Esophagus muscularis mucosa (tissue), 4 donors: ENCODE data around the gene BLOC1S4. TPM values are rescaled to one million over a fixed set of nuclear protein-coding genes. Genes with fewer than 3 reads are reported as not detected.
"Not testable (repeated sequence)": the region's sequence is repeated elsewhere in the genome, so short reads cannot be mapped to it uniquely, and the experiment has no call there.

Experiments
- DNase-seq: peaks from one replicate; pipeline ENCODE4 v3.0.0-alpha.2; 2017; ENCODE audit errors: extremely low spot score
- H3K27ac ChIP-seq, 4 donors: fragments of 200-600 bp; sonication (generic); replicated peaks in 1 of 4; 1 replicate in 3 of 4; 2 replicates in 1 of 4; pipeline ENCODE4 v1.5.1; 2016 to 2019; ENCODE audit warnings: mild to moderate bottlenecking in 1 of 4
- H3K27me3 ChIP-seq, 4 donors: fragments of 200-600 bp; sonication (generic); one replicate each; pipeline versions ENCODE4 v1.5.1 to v1.6.0; 2016 to 2019
- H3K36me3 ChIP-seq, 4 donors: fragments of 200-600 bp; sonication (generic); one replicate each; pipeline ENCODE4 v1.5.1; 2016 to 2019
- H3K4me1 ChIP-seq, 4 donors: fragments of 200-600 bp; sonication (generic); one replicate each; pipeline ENCODE4 v1.5.1; 2016 to 2019
- H3K4me3 ChIP-seq, 4 donors: fragments of 200-600 bp; sonication (generic); 1 replicate in 2 of 4; 2 replicates in 2 of 4; pipeline ENCODE4 v1.5.1; 2016 to 2019; ENCODE audit warnings: mild to moderate bottlenecking in 4 of 4, moderate library complexity in 1 of 4
- H3K9me3 ChIP-seq, 4 donors: fragments of 200-600 bp; sonication (generic); 1 replicate in 3 of 4; 2 replicates in 1 of 4; pipeline ENCODE4 v1.5.1; 2016 to 2019
- EP300 ChIP-seq: sonication (generic); formaldehyde crosslinking; IDR thresholded peaks from one replicate; pipeline ENCODE4 v1.6.1; 2017; ENCODE audit warnings: antibody characterized with exemption
- POLR2A ChIP-seq: fragments of 450-650 bp; IDR thresholded peaks from one replicate; pipeline ENCODE4 v1.6.1; 2017; ENCODE audit warnings: antibody characterized with exemption, moderate library complexity, mild to moderate bottlenecking, low read depth
- POLR2AphosphoS5 ChIP-seq, 2 donors: sonication (generic); formaldehyde crosslinking; IDR thresholded peaks; one replicate each; pipeline ENCODE4 v1.6.1; 2017; ENCODE audit warnings: antibody characterized with exemption in 2 of 2
- WGBS: methylation state at CpG from one replicate; pipeline ENCODE4 v1.1.5; 2018; 5-methylcytosine and 5-hydroxymethylcytosine counted together
- intact Hi-C: fragments of 100-400 bp; cut with DNase I; formaldehyde crosslinking; loops from one replicate; pipeline ENCODE4 v1.15.1; 2023
- total RNA-seq, 4 donors: library from RNA; depleted of rRNA; stranded (reverse); fragments of >200 nt; gene quantifications; one replicate each; pipeline versions ENCODE4 v1.1.0 to v1.2.1, GENCODE V29; 2016
- TF ChIP-seq, protein P1 (sequence below), 3 experiments: fragments of 200-600 bp in 2 of 3; fragments of 450-650 bp in 1 of 3; sonication (generic) in 2 of 3; IDR thresholded peaks; one replicate each; pipeline ENCODE4 v1.5.1; 2017 to 2019; ENCODE audit warnings: antibody characterized with exemption in 3 of 3, mild to moderate bottlenecking in 2 of 3, moderate library complexity in 1 of 3

The BLOC1S4 gene
- total RNA-seq, 4 donors from 2014 or later, result 15.8 to 21.9 (median 17.9) TPM

DNA sequence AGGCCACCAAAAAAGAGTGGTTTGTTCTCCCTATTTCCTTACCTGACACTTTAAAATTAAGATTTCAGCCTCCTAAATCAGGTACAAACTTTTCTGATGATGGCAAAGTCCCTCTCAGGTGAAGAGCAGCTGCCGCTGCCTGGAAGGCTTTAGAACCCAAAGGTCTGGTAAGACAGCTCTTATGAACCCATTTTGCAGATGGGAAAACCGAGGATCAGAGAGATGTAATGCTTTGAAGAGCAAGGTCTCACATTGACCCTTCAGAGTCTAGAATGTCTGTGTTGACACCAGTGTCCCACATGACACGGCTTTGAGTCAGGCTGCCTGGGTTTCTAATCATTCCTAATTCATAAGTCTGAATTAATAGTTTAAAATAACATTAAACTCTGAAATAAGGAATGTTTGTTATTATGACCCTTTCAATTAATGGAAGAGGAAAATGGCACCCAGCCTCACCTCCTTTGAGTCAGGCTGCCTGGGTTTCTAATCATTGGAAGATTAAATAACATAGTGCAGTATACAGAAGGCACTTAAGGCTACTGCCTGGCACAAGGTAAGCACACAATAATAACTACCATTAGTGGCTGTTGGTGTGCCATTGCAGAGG lies 38.6 kb downstream of the BLOC1S4 start:
- DNase-seq, result no peak
- TF ChIP-seq POLR2AphosphoS5 (IDR thresholded peaks at IDR 0.05), result no peak
- TF ChIP-seq POLR2A, result no peak
- no peak for TF ChIP-seq EP300
- TF ChIP-seq, protein P1, sequence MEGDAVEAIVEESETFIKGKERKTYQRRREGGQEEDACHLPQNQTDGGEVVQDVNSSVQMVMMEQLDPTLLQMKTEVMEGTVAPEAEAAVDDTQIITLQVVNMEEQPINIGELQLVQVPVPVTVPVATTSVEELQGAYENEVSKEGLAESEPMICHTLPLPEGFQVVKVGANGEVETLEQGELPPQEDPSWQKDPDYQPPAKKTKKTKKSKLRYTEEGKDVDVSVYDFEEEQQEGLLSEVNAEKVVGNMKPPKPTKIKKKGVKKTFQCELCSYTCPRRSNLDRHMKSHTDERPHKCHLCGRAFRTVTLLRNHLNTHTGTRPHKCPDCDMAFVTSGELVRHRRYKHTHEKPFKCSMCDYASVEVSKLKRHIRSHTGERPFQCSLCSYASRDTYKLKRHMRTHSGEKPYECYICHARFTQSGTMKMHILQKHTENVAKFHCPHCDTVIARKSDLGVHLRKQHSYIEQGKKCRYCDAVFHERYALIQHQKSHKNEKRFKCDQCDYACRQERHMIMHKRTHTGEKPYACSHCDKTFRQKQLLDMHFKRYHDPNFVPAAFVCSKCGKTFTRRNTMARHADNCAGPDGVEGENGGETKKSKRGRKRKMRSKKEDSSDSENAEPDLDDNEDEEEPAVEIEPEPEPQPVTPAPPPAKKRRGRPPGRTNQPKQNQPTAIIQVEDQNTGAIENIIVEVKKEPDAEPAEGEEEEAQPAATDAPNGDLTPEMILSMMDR (IDR thresholded peaks at IDR 0.05), result no peak
- intact Hi-C loops, result no loop called here
- Histone ChIP-seq H3K36me3 (no peaks in the 10 kb centered on the region), H3K4me1 (peaks cover 5 to 7% (median 5%) of the 10 kb centered on the region in 4 donors), H3K9me3 (no peaks in the 10 kb centered on the region), H3K4me3 (no peak overlapping the region), H3K27me3 (no peaks in the 10 kb centered on the region), H3K27ac (no peak overlapping the region)
- 84% methylated on average over 3 of the region's 3 CpGs for WGBS

DNA sequence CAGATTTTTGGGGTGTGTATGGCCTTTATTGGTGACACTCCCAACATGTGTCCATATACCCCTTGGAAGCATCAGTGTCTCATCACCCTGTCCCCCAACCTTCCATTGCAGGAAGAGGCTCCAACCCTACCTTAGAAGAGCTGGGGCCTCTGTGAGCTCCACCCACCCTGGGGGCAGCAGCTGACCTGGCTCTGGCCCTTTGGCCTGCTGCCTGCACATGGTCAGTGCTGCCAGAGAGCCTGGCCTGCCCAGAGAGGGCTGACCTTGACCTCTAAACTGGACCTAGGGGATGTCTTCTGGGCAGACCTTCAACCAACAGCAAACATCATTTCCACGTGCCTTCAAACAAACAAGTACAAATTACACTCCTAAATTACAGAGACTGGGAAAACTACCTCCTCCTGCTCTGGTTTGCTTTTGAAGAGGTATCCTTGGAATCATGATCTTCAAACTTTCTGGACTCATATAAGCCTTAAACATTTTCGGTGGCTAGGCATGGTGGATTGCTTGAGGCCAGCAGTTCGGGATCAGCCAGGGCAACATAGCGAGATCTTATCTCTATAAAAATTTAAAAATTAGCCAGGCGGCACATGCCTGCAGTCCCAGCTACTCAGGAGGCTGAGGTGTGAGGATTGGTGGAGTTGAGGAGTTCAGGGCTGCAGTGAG lies 39.2 kb downstream of the BLOC1S4 start:
- no peak for DNase-seq
- Histone ChIP-seq H3K4me1 (peaks cover 0 to 4% (median 0%) of the 10 kb centered on the region in 4 donors), H3K27ac (no peak overlapping the region), H3K36me3 (no peaks in the 10 kb centered on the region), H3K4me3 (no peak overlapping the region), H3K9me3 (no peaks in the 10 kb centered on the region), H3K27me3 (no peaks in the 10 kb centered on the region)
- 78% methylated on average over 5 of the region's 5 CpGs for whole genome bisulfite sequencing
- intact Hi-C loops, result no loop called here
- TF ChIP-seq, protein P1 (IDR thresholded peaks at IDR 0.05), result no peak
- no peak for TF ChIP-seq POLR2A

DNA sequence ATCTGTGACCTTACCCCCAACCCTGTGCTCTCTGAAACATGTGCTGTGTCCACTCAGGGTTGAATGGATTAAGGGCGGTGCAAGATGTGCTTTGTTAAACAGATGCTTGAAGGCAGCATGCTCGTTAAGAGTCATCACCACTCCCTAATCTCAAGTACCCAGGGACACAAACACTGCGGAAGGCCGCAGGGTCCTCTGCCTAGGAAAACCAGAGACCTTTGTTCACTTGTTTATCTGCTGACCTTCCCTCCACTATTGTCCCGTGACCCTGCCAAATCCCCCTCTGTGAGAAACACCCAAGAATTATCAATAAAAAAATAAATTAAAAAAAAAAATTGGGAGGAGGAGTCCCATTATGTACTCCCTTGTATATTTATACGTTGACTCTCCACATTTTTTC lies 40.4 kb downstream of the BLOC1S4 start:
- 85% methylated on average over 2 of the region's 6 CpGs for WGBS
- H3K36me3 ChIP-seq, intact Hi-C loops, H3K27ac ChIP-seq, H3K4me3 ChIP-seq, DNase-seq, H3K27me3 ChIP-seq, H3K4me1 ChIP-seq, H3K9me3 ChIP-seq: not testable (repeated sequence)

DNA sequence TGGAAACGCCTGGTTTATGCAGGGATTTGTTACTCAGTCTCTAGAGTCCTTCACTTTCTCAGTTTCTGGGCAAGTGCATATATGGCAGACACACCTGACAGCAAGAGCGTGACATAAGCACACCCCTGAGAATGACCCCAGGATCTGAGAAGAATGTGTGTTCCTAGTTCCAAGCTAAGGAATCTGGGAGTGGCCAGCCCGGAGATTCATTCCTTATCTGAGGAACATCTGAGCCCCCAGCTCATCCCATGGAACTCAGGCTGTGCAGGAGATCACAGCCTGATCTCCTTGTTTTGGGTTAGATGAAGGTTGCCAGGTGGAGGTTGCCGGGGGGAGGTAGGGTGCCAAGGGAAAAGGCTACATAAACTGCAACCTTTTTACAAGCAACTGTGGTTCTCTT lies 42.8 kb downstream of the BLOC1S4 start:
- intact Hi-C loops, result no loop called here
- H3K36me3 ChIP-seq, result no peaks in the 10 kb centered on the region
- 52% methylated on average over 3 of the region's 4 CpGs for WGBS

DNA sequence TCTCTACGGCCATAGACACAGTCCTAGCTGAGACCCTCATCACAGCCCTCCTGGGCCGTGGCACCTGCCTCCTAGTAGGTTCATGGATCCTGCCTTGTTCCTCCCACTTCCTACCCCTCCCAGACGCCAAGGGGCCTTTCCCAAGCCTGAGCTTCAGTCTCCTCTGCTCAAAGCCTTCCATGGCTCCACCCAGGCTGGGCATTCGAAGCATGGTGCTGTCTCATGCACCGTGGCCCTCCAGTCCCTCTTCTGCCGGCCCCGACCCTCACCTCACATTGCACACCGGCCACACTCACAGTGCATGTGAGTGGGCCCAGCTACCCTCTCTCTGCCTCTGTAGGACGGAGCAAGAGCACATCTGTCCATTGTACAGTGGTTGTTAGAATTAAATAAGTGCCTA lies 44.9 kb downstream of the BLOC1S4 start:
- Histone ChIP-seq H3K4me1 (no peaks in the 10 kb centered on the region), H3K36me3 (no peaks in the 10 kb centered on the region), H3K4me3 (no peak overlapping the region), H3K27ac (no peak overlapping the region), H3K9me3 (no peaks in the 10 kb centered on the region), H3K27me3 (no peaks in the 10 kb centered on the region)
- no peak for DNase-seq
- TF ChIP-seq, protein P1 (IDR thresholded peaks at IDR 0.05), result no peak
- TF ChIP-seq POLR2AphosphoS5 (IDR thresholded peaks at IDR 0.05), result no peak
- TF ChIP-seq POLR2A, result no peak
- no peak for TF ChIP-seq EP300
- WGBS, result 92% methylated on average over 9 of the region's 9 CpGs
- intact Hi-C loops, result no loop called here

More for the DNA sequence above, 42.8 kb downstream of the BLOC1S4 start:
- Histone ChIP-seq H3K4me1 (peaks cover 0 to 4% (median 0%) of the 10 kb centered on the region in 4 donors), H3K4me3 (no peak overlapping the region), H3K27ac (no peak overlapping the region), H3K27me3 (no peaks in the 10 kb centered on the region), H3K9me3 (no peaks in the 10 kb centered on the region)
- DNase-seq, result no peak
- TF ChIP-seq POLR2AphosphoS5 (IDR thresholded peaks at IDR 0.05) (no peak), EP300 (no peak), POLR2A (no peak)
- TF ChIP-seq, protein P1 (IDR thresholded peaks at IDR 0.05), result no peak
